22Rv1 (cell line): Measurements from ENCODE around the gene ACER1.

Experiments used
- H3K27ac ChIP-seq: fragments of 450-650 bp; 2 replicates; pipeline ENCODE4 v1.5.1; 2017
- CTCF ChIP-seq: fragments of 450-650 bp; IDR thresholded peaks from 2 replicates; pipeline ENCODE4 v1.5.1; 2017; ENCODE audit warnings: mild to moderate bottlenecking
- ZFX ChIP-seq: fragments of 450-650 bp; IDR thresholded peaks from 2 replicates; pipeline ENCODE4 v1.6.1; 2017; ENCODE audit warnings: antibody characterized with exemption, borderline replicate concordance

ACER1 gene

GRCh38 chr19:6376512-6377190 is 43.2 kb upstream of the ACER1 start:
- no peak overlapping the region for H3K27ac ChIP-seq
- no peak for TF ChIP-seq CTCF
- no peak for TF ChIP-seq ZFX

- no peak for TF ChIP-seq CTCF
- no peak for TF ChIP-seq ZFX
- no peak within 1 kb of the TSS for H3K27ac ChIP-seq
These were observed 42.1 kb upstream of the ACER1 start, which contains the start of gene PSPN for GRCh38 chr19:6375411-6376010. PSPN (minus strand) TSS chr19:6375933; CDS start chr19:6375849, 84 bp downstream.

- TF ChIP-seq CTCF (no peak), ZFX (no peak)
- no peak overlapping the region for H3K27ac ChIP-seq
These were observed 41.4 kb upstream of the ACER1 start for GRCh38 chr19:6374711-6375410.

GRCh38 chr19:6374161-6374709 is 40.8 kb upstream of the ACER1 start:
- no peak for TF ChIP-seq ZFX

GRCh38 chr19:6373813-6374108 is 40.3 kb upstream of the ACER1 start:
- TF ChIP-seq ZFX (no peak), CTCF (no peak)
- peak overlapping the region; percentile 97 for H3K27ac ChIP-seq

More at GRCh38 chr19:6374161-6374709, 40.8 kb upstream of the ACER1 start:
- H3K27ac ChIP-seq: peak overlapping the region; percentile 97

- H3K27ac ChIP-seq: peak overlapping the region; percentile 97
- TF ChIP-seq CTCF: 0 out of 2 replicates have a peak, but pooled peaks have one; percentile 1
- TF ChIP-seq ZFX: no peak
These were observed 39.8 kb upstream of the ACER1 start for GRCh38 chr19:6373096-6373812.

GRCh38 chr19:6372594-6373095 is 39.2 kb upstream of the ACER1 start, which contains the start of gene ALKBH7:
ALKBH7 (plus strand) TSS chr19:6372794; CDS start chr19:6372821, 27 bp downstream.
- no peak for TF ChIP-seq ZFX
- peak; percentile 4; the same call in 1 of the 2 replicates for TF ChIP-seq CTCF
- H3K27ac ChIP-seq: peak within 1 kb of the TSS; percentile 97
